GM19023 (cell line): ENCODE data around the gene MAMDC4.
A peak's percentile ranks its signal among the peaks of the same experiment; 100 is the strongest.

Experiments used
- ATAC-seq: cut with Tn5 transposase; IDR thresholded peaks from one replicate; pipeline ENCODE4 v1.9.1; 2021; ENCODE audit warnings: mild to moderate bottlenecking, moderate library complexity; ENCODE audit not compliant: unreplicated experiment

Gene MAMDC4

DNA sequence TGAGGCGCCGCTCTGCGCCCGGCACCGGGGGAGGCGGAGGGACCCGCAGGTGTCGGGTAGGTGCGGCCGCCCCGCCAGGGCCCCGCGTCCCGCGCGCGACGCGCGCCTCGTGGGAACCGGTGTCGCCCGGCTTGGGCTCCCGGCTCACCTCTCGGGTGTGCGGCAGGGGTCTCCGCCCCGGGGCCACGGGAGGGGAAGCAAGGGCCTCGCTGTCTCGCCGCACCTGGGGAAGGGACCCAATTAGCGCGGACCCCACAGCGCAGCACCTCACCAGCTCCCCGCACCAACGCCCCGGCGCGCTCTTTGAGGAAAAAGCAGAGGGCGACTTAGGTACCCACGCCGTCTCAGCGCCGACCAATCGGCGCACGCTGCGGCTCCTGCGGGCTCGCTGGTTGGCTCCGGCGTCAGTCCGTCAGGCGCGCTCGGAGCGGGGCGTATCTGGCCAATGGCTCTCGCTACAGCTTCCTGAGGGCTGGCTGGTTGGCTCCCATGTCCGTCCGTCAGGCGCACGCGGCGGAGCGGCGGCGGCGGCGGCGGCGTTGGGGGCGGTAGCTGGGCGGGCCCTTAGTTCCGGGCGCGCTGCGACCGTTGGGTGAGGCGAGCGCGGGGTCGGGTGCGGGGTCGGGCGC lies 33.9 kb downstream of the MAMDC4 start, which contains the start of gene TRAF2:
TSS of gene TRAF2 (plus strand) at position 567 of the 629 bp plus-strand sequence. CDS start 12,225 bp downstream, outside the sequence.
- ATAC-seq: peak; percentile 80

GRCh38 chr9:136886610-136887597 lies 34.8 kb downstream of the MAMDC4 start:
- ATAC-seq: peak; percentile 15

- no peak for ATAC-seq
These were observed 36.3 kb downstream of the MAMDC4 start for GRCh38 chr9:136888454-136888853.

DNA sequence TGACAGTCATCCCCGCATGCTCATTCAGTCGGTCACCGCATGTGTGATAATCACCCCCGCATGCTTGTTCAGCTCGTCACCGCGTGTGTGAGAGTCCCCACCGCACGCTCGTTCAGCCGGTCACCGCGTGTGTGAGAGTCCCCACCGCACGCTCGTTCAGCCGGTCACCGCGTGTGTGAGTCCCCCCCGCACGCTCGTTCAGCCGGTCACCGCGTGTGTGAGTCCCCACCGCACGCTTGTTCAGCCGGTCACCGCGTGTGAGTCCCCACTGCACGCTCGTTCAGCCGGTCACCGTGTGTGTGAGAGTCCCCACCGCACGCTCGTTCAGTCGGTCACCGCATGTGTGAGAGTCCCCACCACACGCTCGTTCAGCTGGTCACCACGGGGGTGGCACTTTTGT lies 37.7 kb downstream of the MAMDC4 start:
- ATAC-seq: no peak

GRCh38 chr9:136890661-136891060 lies 38.5 kb downstream of the MAMDC4 start:
- ATAC-seq: no peak

DNA sequence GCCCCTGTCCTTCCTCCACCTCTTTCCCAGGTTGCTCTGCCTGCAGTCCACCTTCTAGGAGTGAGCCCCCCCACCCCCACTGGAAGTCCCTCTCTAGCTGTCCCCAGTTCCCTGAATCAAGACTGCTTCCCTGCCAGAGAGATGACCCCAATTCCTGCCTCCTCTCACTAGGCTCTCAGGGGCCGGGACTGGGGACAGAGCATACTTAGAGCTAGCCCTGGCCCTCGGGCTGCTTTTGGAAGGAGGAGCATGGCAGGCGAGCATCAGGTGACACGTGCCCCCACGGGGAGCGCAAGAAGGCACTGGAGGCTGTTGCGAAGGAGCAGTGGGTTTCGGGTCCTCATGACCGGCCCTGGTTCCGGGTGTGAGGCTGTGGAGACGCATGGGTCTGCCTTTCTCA lies 43.9 kb downstream of the MAMDC4 start:
- no peak for ATAC-seq

GRCh38 chr9:136898483-136899100 lies 46.4 kb downstream of the MAMDC4 start:
- ATAC-seq: no peak

DNA sequence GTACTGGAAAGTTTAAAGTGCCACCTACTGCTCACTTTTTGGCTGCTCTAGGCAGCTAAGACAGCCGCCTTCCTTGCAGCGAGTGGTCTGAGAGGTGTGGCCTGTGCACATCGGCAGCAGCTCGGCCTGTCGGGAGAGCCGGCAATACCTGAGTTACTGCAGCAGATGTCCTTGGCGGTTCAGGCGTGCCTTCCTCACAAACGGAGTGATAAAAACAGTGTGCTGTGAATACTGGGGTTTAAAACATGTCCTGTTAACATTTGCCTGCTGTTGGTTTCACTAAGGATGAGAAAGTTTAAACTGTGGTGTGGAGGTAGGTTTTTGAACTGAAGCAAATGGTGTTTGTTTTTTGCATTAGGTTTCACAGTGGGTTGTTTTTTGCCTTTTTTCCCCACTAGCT lies 47.0 kb downstream of the MAMDC4 start:
- peak; percentile 35 for ATAC-seq

- no peak for ATAC-seq
These were observed 48.4 kb downstream of the MAMDC4 start for GRCh38 chr9:136900556-136900955.

GRCh38 chr9:136900988-136901515 lies 48.9 kb downstream of the MAMDC4 start:
- ATAC-seq: no peak

DNA sequence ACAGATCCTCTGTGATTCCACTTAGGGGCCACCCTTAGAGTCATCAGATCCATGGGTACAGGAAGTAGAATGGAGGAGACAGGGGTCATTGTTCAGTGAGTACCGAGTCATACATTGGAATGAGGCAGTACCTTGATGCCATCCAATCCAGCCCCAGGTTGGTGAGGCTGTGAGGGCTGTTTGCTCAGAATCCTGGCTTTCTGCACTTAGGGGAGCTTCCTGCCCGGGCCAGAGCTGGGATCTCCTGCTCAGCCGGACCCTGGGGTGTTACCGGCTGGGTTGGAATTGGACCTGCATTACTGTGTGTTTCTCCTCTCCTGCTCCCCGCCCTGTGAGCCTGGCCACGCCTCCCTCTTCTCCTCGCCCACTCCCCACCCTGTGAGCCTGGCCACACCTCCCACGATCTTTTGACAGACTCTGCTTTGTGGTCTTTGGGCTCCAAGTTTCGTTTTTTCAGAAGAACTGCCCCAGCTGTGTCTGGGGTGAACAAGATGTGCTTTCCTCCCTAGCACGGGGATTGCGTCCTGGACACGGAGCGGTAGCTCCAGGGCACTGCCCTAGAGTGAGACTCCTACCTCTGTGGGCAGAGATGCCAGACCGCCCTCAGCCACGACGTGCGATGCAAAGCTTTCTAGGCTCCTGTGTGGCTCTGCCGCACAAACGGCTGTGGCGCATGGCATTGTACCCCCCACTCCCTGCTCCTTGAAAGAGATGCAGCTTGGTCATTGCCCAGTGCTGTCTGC lies 49.5 kb downstream of the MAMDC4 start:
- ATAC-seq: peak; percentile 62

GRCh38 chr9:136902259-136902821 lies 50.2 kb downstream of the MAMDC4 start:
- ATAC-seq: peak; percentile 49

GRCh38 chr9:136903041-136903554 lies 51.0 kb downstream of the MAMDC4 start:
- no peak for ATAC-seq

DNA sequence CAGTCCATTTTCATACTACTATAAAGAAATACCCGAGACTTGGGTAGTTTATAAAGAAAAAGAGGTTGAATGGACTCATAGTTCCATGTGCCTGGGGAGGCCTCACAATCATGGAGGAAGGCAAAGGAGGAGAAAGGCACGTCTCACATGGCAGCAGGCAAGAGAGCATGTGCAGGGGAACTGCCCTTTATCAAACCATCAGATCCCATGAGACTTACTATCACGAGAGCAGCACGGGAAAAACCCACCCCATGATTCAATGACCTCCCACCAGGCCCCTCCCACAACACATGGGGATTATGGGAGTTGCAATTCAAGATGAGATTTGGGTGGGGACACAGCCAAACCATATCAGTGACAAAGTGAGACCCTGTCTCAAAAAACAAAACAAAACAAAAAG lies 54.1 kb downstream of the MAMDC4 start:
- no peak for ATAC-seq

GRCh38 chr9:136907011-136907914 lies 55.1 kb downstream of the MAMDC4 start:
- ATAC-seq: no peak
